ENCODE measurements around the gene SACM1L. TPM values are rescaled to one million over a fixed set of nuclear protein-coding genes. Genes with fewer than 3 reads are reported as not detected.

SACM1L gene
- polyA plus RNA-seq, 1 experiment: 35.5 TPM

- no peak overlapping the region for H3K4me3 ChIP-seq (ENCODE audit: low read depth, low read length)
- H3K27me3 ChIP-seq (ENCODE audit: control insufficient read depth, insufficient read depth, low read length): peaks cover 45% of the 10 kb centered on the region
- ChIA-PET CTCF (interaction anchor here (1.4 kb wide), 1 partner anchor 295 kb away, joined by 5 read pairs; no protein-coding TSS in a partner anchor), POLR2A (no interaction called here)
- TF ChIP-seq CTCF (IDR thresholded peaks at IDR 0.05; ENCODE audit: low read depth, low read length): no peak; the same call in 1 of the 2 replicates
- no peak for DNase-seq (ENCODE audit: low read depth, low spot score)
- H3K27ac ChIP-seq (ENCODE audit: low read depth, low read length): no peak overlapping the region
- H3K9me3 ChIP-seq (ENCODE audit: control insufficient read depth, insufficient read depth, low read length): no peaks in the 10 kb centered on the region; the same call in 1 of the 2 replicates
Measured at GRCh38 chr3:45783667-45784066, 94.5 kb downstream of the SACM1L start.

GRCh38 chr3:45785605-45786150 lies 96.5 kb downstream of the SACM1L start:
- peaks cover 46% of the 10 kb centered on the region for H3K27me3 ChIP-seq (ENCODE audit: control insufficient read depth, insufficient read depth, low read length)
- no peak overlapping the region for H3K27ac ChIP-seq (ENCODE audit: low read depth, low read length)
- no peak for DNase-seq (ENCODE audit: low read depth, low spot score)
- no peaks in the 10 kb centered on the region; the same call in 1 of the 2 replicates for H3K9me3 ChIP-seq (ENCODE audit: control insufficient read depth, insufficient read depth, low read length)
- H3K4me3 ChIP-seq (ENCODE audit: low read depth, low read length): no peak overlapping the region
- ChIA-PET CTCF (interaction anchor here (0.7 kb wide), 1 partner anchor 293 kb away, joined by 3 read pairs; no protein-coding TSS in a partner anchor), POLR2A (no interaction called here)
- TF ChIP-seq CTCF (IDR thresholded peaks at IDR 0.05; ENCODE audit: low read depth, low read length): no peak

- no peak overlapping the region for H3K27ac ChIP-seq (ENCODE audit: low read depth, low read length)
- no peaks in the 10 kb centered on the region; the same call in 1 of the 2 replicates for H3K9me3 ChIP-seq (ENCODE audit: control insufficient read depth, insufficient read depth, low read length)
- no peak for TF ChIP-seq CTCF (IDR thresholded peaks at IDR 0.05; ENCODE audit: low read depth, low read length)
- POLR2A ChIA-PET: no interaction called here
- H3K27me3 ChIP-seq (ENCODE audit: control insufficient read depth, insufficient read depth, low read length): peaks cover 47% of the 10 kb centered on the region
- CTCF ChIA-PET: no interaction called here
- no peak overlapping the region for H3K4me3 ChIP-seq (ENCODE audit: low read depth, low read length)
- DNase-seq (ENCODE audit: low read depth, low spot score): no peak
Measured at GRCh38 chr3:45786801-45787495, 97.8 kb downstream of the SACM1L start.

- ChIA-PET POLR2A (no interaction called here), CTCF (no interaction called here)
- peaks cover 45% of the 10 kb centered on the region for H3K27me3 ChIP-seq (ENCODE audit: control insufficient read depth, insufficient read depth, low read length)
- no peak for TF ChIP-seq CTCF (IDR thresholded peaks at IDR 0.05; ENCODE audit: low read depth, low read length)
- no peaks in the 10 kb centered on the region for H3K9me3 ChIP-seq (ENCODE audit: control insufficient read depth, insufficient read depth, low read length)
- H3K27ac ChIP-seq (ENCODE audit: low read depth, low read length): no peak overlapping the region
- H3K4me3 ChIP-seq (ENCODE audit: low read depth, low read length): no peak overlapping the region
- DNase-seq (ENCODE audit: low read depth, low spot score): no peak
Measured at GRCh38 chr3:45787551-45787950, 98.4 kb downstream of the SACM1L start.

GRCh38 chr3:45789235-45789812 lies 100.1 kb downstream of the SACM1L start:
- no peak overlapping the region for H3K4me3 ChIP-seq (ENCODE audit: low read depth, low read length)
- peaks cover 53% of the 10 kb centered on the region for H3K27me3 ChIP-seq (ENCODE audit: control insufficient read depth, insufficient read depth, low read length)
- DNase-seq (ENCODE audit: low read depth, low spot score): no peak
- no peak for TF ChIP-seq CTCF (IDR thresholded peaks at IDR 0.05; ENCODE audit: low read depth, low read length)
- H3K27ac ChIP-seq (ENCODE audit: low read depth, low read length): no peak overlapping the region
- H3K9me3 ChIP-seq (ENCODE audit: control insufficient read depth, insufficient read depth, low read length): no peaks in the 10 kb centered on the region
- POLR2A ChIA-PET: no interaction called here
- CTCF ChIA-PET: no interaction called here

Data from AG04450 (cell line).